Fibroblast of peridontal ligament (primary cell): Measurements from ENCODE around the gene ST3GAL2.
"Not testable (repeated sequence)": the region's sequence is repeated elsewhere in the genome, so short reads cannot be mapped to it uniquely, and the experiment has no call there.

ENCODE experiments used
- DNase-seq: peaks from one replicate; pipeline ENCODE4 v3.0.0-alpha.2; 2010; ENCODE audit errors: extremely low read depth

Gene ST3GAL2

GRCh38 chr16:70337814-70338213 lies 101.1 kb downstream of the ST3GAL2 start:
- DNase-seq: no peak

GRCh38 chr16:70332728-70333127 lies 106.2 kb downstream of the ST3GAL2 start:
- not testable (repeated sequence) for DNase-seq

- peak; percentile 19 for DNase-seq
Observed at GRCh38 chr16:70331588-70332358, 107.1 kb downstream of the ST3GAL2 start.

- DNase-seq: no peak
Observed at GRCh38 chr16:70331091-70331490, 107.8 kb downstream of the ST3GAL2 start.
